K562 (cell line): ENCODE results near the gene TMPRSS5.

Source experiments
- ATF7 ChIP-seq: fragments of 450-650 bp; IDR thresholded peaks from 2 replicates; pipeline ENCODE4 v1.7.1; 2014; ENCODE audit warnings: mild to moderate bottlenecking, moderate library complexity
- POLR2A ChIP-seq: fragments of 450-650 bp; conservative IDR thresholded peaks from 2 replicates; pipeline ENCODE4 v1.6.1; 2016
- RBM17 ChIP-seq: fragments of 200-400 bp; formaldehyde crosslinking; IDR thresholded peaks from 2 replicates; pipeline ENCODE4 v1.6.1; 2017; ENCODE audit warnings: low read depth, mild to moderate bottlenecking, low read length, borderline replicate concordance
- SIX5 ChIP-seq, 2 experiments: IDR thresholded peaks; 2 replicates each; pipeline ENCODE4 v1.6.1; 2011; ENCODE audit warnings: low read length in 2 of 2, borderline replicate concordance in 1 of 2, low read depth in 1 of 2, mild to moderate bottlenecking in 1 of 2, moderate library complexity in 1 of 2; ENCODE audit not compliant: insufficient read depth in 1 of 2
- SREBF1 ChIP-seq: fragments of 150-350 bp; IDR thresholded peaks from 2 replicates; pipeline ENCODE4 v1.6.1; 2014; ENCODE audit warnings: antibody characterized with exemption, low read depth, low read length, borderline replicate concordance
- ZFX ChIP-seq: sonication (generic); formaldehyde crosslinking; IDR thresholded peaks from 2 replicates; pipeline ENCODE4 v1.8.0; 2022; ENCODE audit warnings: mild to moderate bottlenecking, missing genetic modification reagents, moderate library complexity
- TF ChIP-seq, protein P1 (sequence below), 3 experiments: IDR thresholded peaks in 2 of 3; conservative IDR thresholded peaks in 1 of 3; 2 replicates each; pipeline ENCODE4 v1.5.1; 2011 to 2012; ENCODE audit warnings: low read length in 3 of 3, mild to moderate bottlenecking in 3 of 3, control low read depth in 2 of 3, improper control_type of control experiment in 1 of 3, inconsistent platforms in 1 of 3, low read depth in 1 of 3, mixed read lengths in 1 of 3, moderate library complexity in 1 of 3; ENCODE audit not compliant: insufficient read depth in 2 of 3

DNA sequence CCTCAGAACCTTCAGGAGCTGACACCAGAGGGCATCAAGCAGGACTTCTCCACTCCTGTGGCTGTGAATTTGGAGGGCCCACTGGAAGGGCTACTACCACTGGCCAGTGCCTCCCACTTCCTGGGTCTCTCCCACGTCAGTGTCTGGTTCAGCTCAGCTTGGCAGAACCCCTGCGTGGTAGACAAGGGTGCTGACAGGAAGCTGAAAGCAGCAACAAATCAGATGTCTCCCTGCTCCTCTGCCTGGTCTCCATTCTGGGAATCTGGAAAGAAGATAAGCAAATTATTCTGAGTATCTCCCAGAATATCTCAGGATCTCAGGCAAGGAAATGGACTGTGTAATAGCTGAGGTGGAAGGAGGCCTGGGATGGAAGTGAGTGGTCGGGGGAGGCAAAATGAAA lies 61.5 kb downstream of the TMPRSS5 start:
- TF ChIP-seq, protein P1, sequence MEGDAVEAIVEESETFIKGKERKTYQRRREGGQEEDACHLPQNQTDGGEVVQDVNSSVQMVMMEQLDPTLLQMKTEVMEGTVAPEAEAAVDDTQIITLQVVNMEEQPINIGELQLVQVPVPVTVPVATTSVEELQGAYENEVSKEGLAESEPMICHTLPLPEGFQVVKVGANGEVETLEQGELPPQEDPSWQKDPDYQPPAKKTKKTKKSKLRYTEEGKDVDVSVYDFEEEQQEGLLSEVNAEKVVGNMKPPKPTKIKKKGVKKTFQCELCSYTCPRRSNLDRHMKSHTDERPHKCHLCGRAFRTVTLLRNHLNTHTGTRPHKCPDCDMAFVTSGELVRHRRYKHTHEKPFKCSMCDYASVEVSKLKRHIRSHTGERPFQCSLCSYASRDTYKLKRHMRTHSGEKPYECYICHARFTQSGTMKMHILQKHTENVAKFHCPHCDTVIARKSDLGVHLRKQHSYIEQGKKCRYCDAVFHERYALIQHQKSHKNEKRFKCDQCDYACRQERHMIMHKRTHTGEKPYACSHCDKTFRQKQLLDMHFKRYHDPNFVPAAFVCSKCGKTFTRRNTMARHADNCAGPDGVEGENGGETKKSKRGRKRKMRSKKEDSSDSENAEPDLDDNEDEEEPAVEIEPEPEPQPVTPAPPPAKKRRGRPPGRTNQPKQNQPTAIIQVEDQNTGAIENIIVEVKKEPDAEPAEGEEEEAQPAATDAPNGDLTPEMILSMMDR (IDR thresholded peaks at IDR 0.05 in 2 of 3, conservative IDR thresholded peaks at IDR 0.05 in 1 of 3; ENCODE audit: insufficient read depth in 2 of 3, low read depth in 1 of 3, low read length in 3 of 3) = no peak
- TF ChIP-seq ATF7 (no peak), SIX5 (IDR thresholded peaks at IDR 0.05; ENCODE audit: borderline replicate concordance in 1 of 2, insufficient read depth in 1 of 2, low read depth in 1 of 2, low read length in 2 of 2) (no peak), RBM17 (no peak), SREBF1 (no peak), POLR2A (no peak), ZFX (CRISPR knock-in tag) (no peak)
